Panc1 (cell line): Measurements from ENCODE around the gene AMIGO2. TPM values are rescaled to one million over a fixed set of nuclear protein-coding genes. Genes with fewer than 3 reads are reported as not detected.

Source experiments
- ATAC-seq: fragments of 200-7000 bp; cut with Tn5 transposase; 2 replicates; pipeline ENCODE4 v1.9.1; 2020; ENCODE audit warnings: mild to moderate bottlenecking, moderate library complexity
- BruUV-seq: library from RNA; stranded (reverse); fragments of 400-500 nt; replicated peaks from 2 replicates; lab custom pipeline; 2021; lab: Mats Ljungman, UMichigan
- CTCF ChIA-PET: fragments of 300-600 bp; sonication (Branson Sonifier 250); formaldehyde crosslinking; loops from one replicate; lab custom pipeline; 2022; ENCODE audit warnings: antibody characterized with exemption; lab: Charles Lee
- POLR2A ChIA-PET: fragments of 300-600 bp; sonication (Branson Sonifier 250); formaldehyde crosslinking; loops from one replicate; lab custom pipeline; 2022; ENCODE audit warnings: antibody characterized with exemption; lab: Charles Lee
- DNase-seq: peaks from one replicate; pipeline ENCODE4 v3.0.0-alpha.2; 2010; ENCODE audit warnings: low read depth, low spot score
- H3K27ac ChIP-seq: 2 replicates; pipeline ENCODE4 v1.5.1; 2011; ENCODE audit warnings: mild to moderate bottlenecking, low read length, inconsistent platforms
- H3K27me3 ChIP-seq: fragments of 200-500 bp; sonication (Bioruptor generic); 2 replicates; pipeline ENCODE4 v1.6.0; 2014; ENCODE audit warnings: low read length, inconsistent platforms; ENCODE audit not compliant: control insufficient read depth, insufficient read depth
- H3K36me3 ChIP-seq: fragments of 200-500 bp; sonication (Bioruptor generic); 2 replicates; pipeline ENCODE4 v1.5.1; 2014; ENCODE audit warnings: inconsistent platforms, mild to moderate bottlenecking, low read length, moderate library complexity; ENCODE audit not compliant: control insufficient read depth, insufficient read depth
- H3K4me1 ChIP-seq: 2 replicates; pipeline ENCODE4 v1.5.1; 2011; ENCODE audit warnings: inconsistent platforms, mild to moderate bottlenecking, low read length, moderate library complexity; ENCODE audit not compliant: control insufficient read depth, insufficient read depth
- H3K4me3 ChIP-seq, 2 experiments: 2 replicates each; pipeline ENCODE4 v1.5.1; 2011 to 2012; ENCODE audit warnings: low read depth in 2 of 2, low read length in 2 of 2, mild to moderate bottlenecking in 2 of 2, inconsistent platforms in 1 of 2, moderate library complexity in 1 of 2
- H3K9me3 ChIP-seq: fragments of 200-500 bp; sonication (Bioruptor generic); 2 replicates; pipeline ENCODE4 v1.5.1; 2014; ENCODE audit warnings: low read depth, mild to moderate bottlenecking, inconsistent platforms, low read length, moderate library complexity; ENCODE audit not compliant: control insufficient read depth, insufficient read depth
- POLR2AphosphoS5 ChIP-seq: IDR thresholded peaks from 2 replicates; pipeline ENCODE4 v1.6.1; 2012; ENCODE audit warnings: mild to moderate bottlenecking, low read depth, low read length, moderate library complexity
- SIN3A ChIP-seq: IDR thresholded peaks from 2 replicates; pipeline ENCODE4 v1.6.1; 2012; ENCODE audit warnings: low read depth, mild to moderate bottlenecking, low read length, moderate library complexity, borderline replicate concordance; ENCODE audit not compliant: insufficient read depth
- in situ Hi-C: cut with HindIII; loops from 2 replicates; pipeline ENCODE4 v1.10.0; 2016; ENCODE audit warnings: low sequenced_read_pairs, low pct_unique_long_range_greater_than_20kb
- intact Hi-C: fragments of 100-400 bp; cut with micrococcal nuclease; formaldehyde crosslinking; loops from one replicate; pipeline ENCODE4 v1.10.0; 2022; ENCODE audit not compliant: unreplicated experiment
- total RNA-seq: library from RNA; stranded (reverse); gene quantifications from one replicate; pipeline ENCODE4 v1.2.1, GENCODE V29; 2021; ENCODE audit not compliant: unreplicated experiment
- TF ChIP-seq, protein P1 (sequence below), 2 experiments: IDR thresholded peaks; 2 replicates each; pipeline ENCODE4 v1.6.1; 2011 to 2012; ENCODE audit warnings: low read depth in 2 of 2, control low read depth in 1 of 2, low read length in 1 of 2, mild to moderate bottlenecking in 1 of 2, moderate library complexity in 1 of 2; ENCODE audit not compliant: insufficient read depth in 1 of 2

AMIGO2 gene
- total RNA-seq, 1 experiment from 2014 or later: 21.8 TPM

DNA sequence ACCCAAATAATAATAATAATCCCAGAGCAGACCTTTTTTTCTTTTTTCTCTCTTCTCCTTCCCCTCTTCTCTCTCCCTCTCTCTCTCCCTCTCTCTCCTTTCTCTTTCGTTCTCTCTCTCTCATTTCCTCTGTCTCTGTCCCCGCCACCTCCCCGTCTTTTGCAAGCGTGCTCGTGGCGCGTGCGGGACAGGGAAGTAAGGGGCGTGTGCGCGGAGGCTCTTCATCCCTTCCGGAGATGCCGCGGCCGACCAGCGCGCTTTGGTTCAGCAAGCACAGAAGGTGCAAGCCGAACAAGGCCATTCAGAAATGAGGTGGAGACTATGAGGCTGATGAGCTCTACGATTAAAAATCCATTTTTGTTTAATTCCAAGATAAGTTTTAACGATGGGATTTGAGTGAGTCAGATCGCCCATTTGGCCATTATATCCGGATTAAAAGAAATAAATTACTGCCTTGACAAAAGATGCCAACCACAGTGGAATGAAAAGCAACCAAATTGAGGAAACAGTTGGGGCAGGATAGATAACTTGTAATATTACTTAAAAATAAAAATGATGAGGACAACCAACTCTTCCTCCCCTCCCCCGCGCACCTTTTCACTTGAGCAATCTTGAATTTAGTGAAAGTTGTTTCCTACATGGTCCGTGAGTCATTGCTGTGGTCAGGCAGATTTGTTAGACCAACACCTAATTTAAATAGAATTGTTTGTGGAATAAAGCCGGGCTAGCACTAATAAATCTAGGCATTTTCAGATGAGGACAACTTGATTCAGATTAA, 1.2 kb upstream of the AMIGO2 start:
- Histone ChIP-seq H3K27me3 (peaks cover 2% of the 10 kb centered on the region; the same call in 1 of the 2 replicates), H3K4me3 (peak overlapping the region; percentile 67 to 85), H3K4me1 (peaks cover 45% of the 10 kb centered on the region), H3K27ac (peak overlapping the region; percentile 86), H3K36me3 (no peaks in the 10 kb centered on the region; the same call in 1 of the 2 replicates), H3K9me3 (no peaks in the 10 kb centered on the region)
- ATAC-seq: peak; percentile 52
- POLR2A ChIA-PET: no interaction called here
- TF ChIP-seq POLR2AphosphoS5 (no peak), SIN3A (peak; percentile 86; the same call in 1 of the 2 replicates)
- intact Hi-C loops (loop anchor here (5.0 kb wide), 1 partner anchor 226 kb away; no protein-coding TSS in a partner anchor), in situ Hi-C loops (no loop called here)
- DNase-seq: no peak
- CTCF ChIA-PET: no interaction called here
- TSS peak; percentile 80 for BruUV-seq

GRCh38 chr12:47079981-47080724, 394 bp upstream of the AMIGO2 start:
- no peaks in the 10 kb centered on the region; the same call in 1 of the 2 replicates for H3K36me3 ChIP-seq
- H3K27me3 ChIP-seq: peaks cover 2% of the 10 kb centered on the region; the same call in 1 of the 2 replicates
- ATAC-seq: peak; percentile 69
- H3K27ac ChIP-seq: peak overlapping the region; percentile 86
- DNase-seq: no peak
- in situ Hi-C loops (no loop called here), intact Hi-C loops (loop anchor here (5.0 kb wide), 1 partner anchor 227 kb away; no protein-coding TSS in a partner anchor)
- ChIA-PET CTCF (interaction anchor here (0.6 kb wide), 1 partner anchor 155 kb away, joined by 3 read pairs; no protein-coding TSS in a partner anchor), POLR2A (no interaction called here)
- no peaks in the 10 kb centered on the region for H3K9me3 ChIP-seq
- peaks cover 38% of the 10 kb centered on the region for H3K4me1 ChIP-seq
- 0 out of 2 replicates have a peak, but pooled peaks have one; percentile 11 for TF ChIP-seq POLR2AphosphoS5
- TF ChIP-seq, protein P1, sequence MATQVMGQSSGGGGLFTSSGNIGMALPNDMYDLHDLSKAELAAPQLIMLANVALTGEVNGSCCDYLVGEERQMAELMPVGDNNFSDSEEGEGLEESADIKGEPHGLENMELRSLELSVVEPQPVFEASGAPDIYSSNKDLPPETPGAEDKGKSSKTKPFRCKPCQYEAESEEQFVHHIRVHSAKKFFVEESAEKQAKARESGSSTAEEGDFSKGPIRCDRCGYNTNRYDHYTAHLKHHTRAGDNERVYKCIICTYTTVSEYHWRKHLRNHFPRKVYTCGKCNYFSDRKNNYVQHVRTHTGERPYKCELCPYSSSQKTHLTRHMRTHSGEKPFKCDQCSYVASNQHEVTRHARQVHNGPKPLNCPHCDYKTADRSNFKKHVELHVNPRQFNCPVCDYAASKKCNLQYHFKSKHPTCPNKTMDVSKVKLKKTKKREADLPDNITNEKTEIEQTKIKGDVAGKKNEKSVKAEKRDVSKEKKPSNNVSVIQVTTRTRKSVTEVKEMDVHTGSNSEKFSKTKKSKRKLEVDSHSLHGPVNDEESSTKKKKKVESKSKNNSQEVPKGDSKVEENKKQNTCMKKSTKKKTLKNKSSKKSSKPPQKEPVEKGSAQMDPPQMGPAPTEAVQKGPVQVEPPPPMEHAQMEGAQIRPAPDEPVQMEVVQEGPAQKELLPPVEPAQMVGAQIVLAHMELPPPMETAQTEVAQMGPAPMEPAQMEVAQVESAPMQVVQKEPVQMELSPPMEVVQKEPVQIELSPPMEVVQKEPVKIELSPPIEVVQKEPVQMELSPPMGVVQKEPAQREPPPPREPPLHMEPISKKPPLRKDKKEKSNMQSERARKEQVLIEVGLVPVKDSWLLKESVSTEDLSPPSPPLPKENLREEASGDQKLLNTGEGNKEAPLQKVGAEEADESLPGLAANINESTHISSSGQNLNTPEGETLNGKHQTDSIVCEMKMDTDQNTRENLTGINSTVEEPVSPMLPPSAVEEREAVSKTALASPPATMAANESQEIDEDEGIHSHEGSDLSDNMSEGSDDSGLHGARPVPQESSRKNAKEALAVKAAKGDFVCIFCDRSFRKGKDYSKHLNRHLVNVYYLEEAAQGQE (IDR thresholded peaks at IDR 0.05; ENCODE audit: insufficient read depth in 1 of 2, low read depth in 2 of 2, low read length in 1 of 2): no peak
- H3K4me3 ChIP-seq: peak overlapping the region; percentile 67 to 85
- no TSS peak for BruUV-seq

DNA sequence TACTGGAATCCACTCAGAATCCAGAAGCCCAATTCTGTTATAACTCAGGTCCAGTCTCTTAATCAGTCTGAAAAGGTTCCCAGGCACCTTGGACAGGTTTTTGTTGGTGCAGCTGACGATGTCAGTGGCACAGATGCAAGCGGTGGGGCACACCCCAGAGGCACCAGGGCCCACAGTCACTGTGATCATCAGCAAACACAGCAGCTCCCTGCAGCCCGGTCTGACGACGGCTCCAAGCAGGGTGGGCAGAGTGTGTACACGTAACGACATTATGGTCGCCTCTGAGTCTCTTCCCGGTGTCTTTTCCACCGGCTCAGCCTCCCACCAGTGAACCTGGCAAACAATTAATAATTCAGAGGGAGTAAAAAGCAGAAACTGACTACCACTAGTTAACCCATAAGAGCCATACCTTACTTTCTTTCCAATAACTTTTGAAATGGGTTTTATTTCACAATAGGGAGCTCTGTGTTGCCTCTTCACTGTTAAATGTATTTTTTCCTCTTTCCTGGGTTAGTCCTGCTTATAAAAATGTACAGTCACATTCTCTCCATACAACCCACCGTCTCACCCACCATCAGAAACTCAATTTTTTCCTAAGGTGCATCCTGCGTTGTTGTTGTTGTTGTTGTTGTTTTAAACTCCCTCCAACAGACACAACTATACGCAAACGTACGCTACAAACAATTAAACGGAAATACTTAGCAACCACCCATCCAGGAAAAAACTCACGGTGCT, 859 bp downstream of the AMIGO2 start:
- ATAC-seq: no peak
- no TSS peak for BruUV-seq
- Histone ChIP-seq H3K9me3 (no peaks in the 10 kb centered on the region), H3K27ac (peak overlapping the region; percentile 80), H3K27me3 (peaks cover 2% of the 10 kb centered on the region; the same call in 1 of the 2 replicates), H3K36me3 (no peaks in the 10 kb centered on the region; the same call in 1 of the 2 replicates), H3K4me1 (peaks cover 27% of the 10 kb centered on the region), H3K4me3 (peak overlapping the region; percentile 67 to 85)
- ChIA-PET POLR2A (interaction anchor here (0.6 kb wide), 1 partner anchor 838 kb away, joined by 3 read pairs; no protein-coding TSS in a partner anchor), CTCF (no interaction called here)
- no peak for DNase-seq
- intact Hi-C loops: no loop called here
- in situ Hi-C loops: no loop called here
- TF ChIP-seq, protein P1 (IDR thresholded peaks at IDR 0.05; ENCODE audit: insufficient read depth in 1 of 2, low read depth in 2 of 2, low read length in 1 of 2): 0 out of 4 replicates have a peak, but pooled peaks of 1 of the 2 experiments have one; percentile 10
- TF ChIP-seq POLR2AphosphoS5: no peak
